HCT116 (cell line): ENCODE data around the gene GALNS.

ENCODE experiments used
- CTCF ChIP-seq, 3 experiments: fragments of 200-600 bp in 1 of 3; sonication (generic) in 1 of 3; IDR thresholded peaks in 2 of 3; conservative IDR thresholded peaks in 1 of 3; 2 replicates each; pipeline ENCODE4 v1.5.1; 2012 to 2017; ENCODE audit warnings: low read depth in 2 of 3, low read length in 2 of 3, antibody characterized with exemption in 1 of 3, borderline replicate concordance in 1 of 3, control low read depth in 1 of 3, mild to moderate bottlenecking in 1 of 3, mixed read lengths in 1 of 3, mixed run types in 1 of 3, moderate library complexity in 1 of 3; ENCODE audit not compliant: insufficient read depth in 1 of 3
- ELF1 ChIP-seq: IDR thresholded peaks from 2 replicates; pipeline ENCODE4 v1.6.1; 2012; ENCODE audit warnings: low read depth, borderline replicate concordance
- EZH2 ChIP-seq: fragments of 200-600 bp; sonication (generic); IDR thresholded peaks from 2 replicates; pipeline ENCODE4 v1.6.1; 2017; ENCODE audit warnings: antibody characterized with exemption, mixed run types
- EZH2phosphoT487 ChIP-seq: fragments of 200-600 bp; IDR thresholded peaks from 2 replicates; pipeline ENCODE4 v1.6.1; 2018; ENCODE audit warnings: antibody characterized with exemption, borderline replicate concordance
- POLR2A ChIP-seq: IDR thresholded peaks from 2 replicates; pipeline ENCODE4 v1.7.0; 2011; ENCODE audit warnings: borderline replicate concordance; ENCODE audit not compliant: insufficient read depth, insufficient read length; ENCODE audit errors: extremely low read depth
- POLR2AphosphoS5 ChIP-seq: IDR thresholded peaks from 2 replicates; pipeline ENCODE4 v1.6.1; 2011; ENCODE audit warnings: mild to moderate bottlenecking, low read depth, low read length, moderate library complexity
- RAD21 ChIP-seq: IDR thresholded peaks from 2 replicates; pipeline ENCODE4 v1.6.1; 2012; ENCODE audit warnings: low read depth, mild to moderate bottlenecking
- REST ChIP-seq: IDR thresholded peaks from 2 replicates; pipeline ENCODE4 v1.6.1; 2012; ENCODE audit warnings: low read depth
- SP1 ChIP-seq: IDR thresholded peaks from 2 replicates; pipeline ENCODE4 v1.6.1; 2012; ENCODE audit warnings: low read depth
- TCF7L2 ChIP-seq: IDR thresholded peaks from 2 replicates; pipeline ENCODE4 v1.7.0; 2011; ENCODE audit warnings: borderline replicate concordance, inconsistent platforms; ENCODE audit not compliant: insufficient read depth, insufficient read length; ENCODE audit errors: extremely low read depth
- YY1 ChIP-seq: IDR thresholded peaks from 2 replicates; pipeline ENCODE4 v1.6.1; 2011; ENCODE audit warnings: low read length, low read depth, moderate library complexity, mild to moderate bottlenecking; ENCODE audit not compliant: insufficient replicate concordance; ENCODE audit errors: extremely low read depth
- ZNF274 ChIP-seq: fragments of 200-500 bp; sonication (Bioruptor generic); IDR thresholded peaks from 2 replicates; pipeline ENCODE4 v1.6.1; 2014; ENCODE audit warnings: mild to moderate bottlenecking, low read depth, low read length, inconsistent platforms
- TF ChIP-seq, protein P1 (sequence below): IDR thresholded peaks from 2 replicates; pipeline ENCODE4 v1.6.1; 2012

GRCh38 chr16:88865310-88865709 is 8.6 kb upstream of the GALNS start:
- TF ChIP-seq TCF7L2 (no peak), CTCF (IDR thresholded peaks at IDR 0.05 in 2 of 3, conservative IDR thresholded peaks at IDR 0.05 in 1 of 3; ENCODE audit: borderline replicate concordance in 1 of 3, insufficient read depth in 1 of 3, low read depth in 2 of 3, low read length in 2 of 3) (no peak), ELF1 (no peak), YY1 (no peak), POLR2A (no peak), EZH2phosphoT487 (no peak), ZNF274 (no peak), SP1 (no peak), POLR2AphosphoS5 (no peak), EZH2 (no peak), RAD21 (no peak), REST (no peak)
- TF ChIP-seq, protein P1, sequence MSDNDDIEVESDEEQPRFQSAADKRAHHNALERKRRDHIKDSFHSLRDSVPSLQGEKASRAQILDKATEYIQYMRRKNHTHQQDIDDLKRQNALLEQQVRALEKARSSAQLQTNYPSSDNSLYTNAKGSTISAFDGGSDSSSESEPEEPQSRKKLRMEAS, result no peak
